Measurements from ENCODE around the gene B4GALT6.
"Not testable (repeated sequence)": the region's sequence is repeated elsewhere in the genome, so short reads cannot be mapped to it uniquely, and the experiment has no call there.

The B4GALT6 gene

GRCh38 chr18:31684279-31685096 is at the start of gene B4GALT6:
TSS of gene B4GALT6 (minus strand) at chr18:31684581. CDS start at chr18:31684426, 155 bp downstream.
- DNase-seq, result peak; percentile 82

GRCh38 chr18:31731628-31732027 is 47.2 kb upstream of the B4GALT6 start:
- no peak for DNase-seq

GRCh38 chr18:31729196-31729595 is 44.8 kb upstream of the B4GALT6 start:
- not testable (repeated sequence) for DNase-seq

GRCh38 chr18:31723990-31724711 is 39.8 kb upstream of the B4GALT6 start:
- peak; percentile 43 for DNase-seq

- DNase-seq, result no peak
Observed at GRCh38 chr18:31723639-31723989, 39.2 kb upstream of the B4GALT6 start.

GRCh38 chr18:31722369-31722957 is 38.1 kb upstream of the B4GALT6 start:
- peak; percentile 93 for DNase-seq

GRCh38 chr18:31721601-31722000 is 37.2 kb upstream of the B4GALT6 start:
- DNase-seq, result no peak

GRCh38 chr18:31720867-31721266 is 36.5 kb upstream of the B4GALT6 start:
- DNase-seq, result no peak

GRCh38 chr18:31719363-31720006 is 35.1 kb upstream of the B4GALT6 start:
- no peak for DNase-seq

- no peak for DNase-seq
Observed at GRCh38 chr18:31718386-31718785, 34.0 kb upstream of the B4GALT6 start.

GRCh38 chr18:31716362-31716761 is 32.0 kb upstream of the B4GALT6 start:
- DNase-seq, result no peak

GRCh38 chr18:31711365-31712172 is 27.2 kb upstream of the B4GALT6 start:
- DNase-seq, result peak; percentile 82

GRCh38 chr18:31710826-31711225 is 26.4 kb upstream of the B4GALT6 start:
- DNase-seq, result peak; percentile 69

- DNase-seq, result no peak
Observed at GRCh38 chr18:31707815-31708214, 23.4 kb upstream of the B4GALT6 start.

GRCh38 chr18:31702449-31702848 is 18.1 kb upstream of the B4GALT6 start:
- DNase-seq, result peak; percentile 65

GRCh38 chr18:31701744-31702143 is 17.4 kb upstream of the B4GALT6 start:
- no peak for DNase-seq

GRCh38 chr18:31700990-31701389 is 16.6 kb upstream of the B4GALT6 start:
- no peak for DNase-seq

GRCh38 chr18:31697351-31698298 is 13.2 kb upstream of the B4GALT6 start:
- no peak for DNase-seq

GRCh38 chr18:31695989-31696388 is 11.6 kb upstream of the B4GALT6 start:
- no peak for DNase-seq

GRCh38 chr18:31694297-31694696 is 9.9 kb upstream of the B4GALT6 start:
- no peak for DNase-seq

- DNase-seq, result peak; percentile 64
Observed at GRCh38 chr18:31688606-31689005, 4.2 kb upstream of the B4GALT6 start.
